GM21528 (cell line): Measurements from ENCODE around the gene SIGLEC11.
"Not testable (repeated sequence)": the region's sequence is repeated elsewhere in the genome, so short reads cannot be mapped to it uniquely, and the experiment has no call there.

Experiments used
- ATAC-seq: cut with Tn5 transposase; IDR thresholded peaks from one replicate; pipeline ENCODE4 v1.9.1; 2021; ENCODE audit warnings: mild to moderate bottlenecking, moderate library complexity; ENCODE audit not compliant: unreplicated experiment, low FRiP score

The SIGLEC11 gene, protein sequence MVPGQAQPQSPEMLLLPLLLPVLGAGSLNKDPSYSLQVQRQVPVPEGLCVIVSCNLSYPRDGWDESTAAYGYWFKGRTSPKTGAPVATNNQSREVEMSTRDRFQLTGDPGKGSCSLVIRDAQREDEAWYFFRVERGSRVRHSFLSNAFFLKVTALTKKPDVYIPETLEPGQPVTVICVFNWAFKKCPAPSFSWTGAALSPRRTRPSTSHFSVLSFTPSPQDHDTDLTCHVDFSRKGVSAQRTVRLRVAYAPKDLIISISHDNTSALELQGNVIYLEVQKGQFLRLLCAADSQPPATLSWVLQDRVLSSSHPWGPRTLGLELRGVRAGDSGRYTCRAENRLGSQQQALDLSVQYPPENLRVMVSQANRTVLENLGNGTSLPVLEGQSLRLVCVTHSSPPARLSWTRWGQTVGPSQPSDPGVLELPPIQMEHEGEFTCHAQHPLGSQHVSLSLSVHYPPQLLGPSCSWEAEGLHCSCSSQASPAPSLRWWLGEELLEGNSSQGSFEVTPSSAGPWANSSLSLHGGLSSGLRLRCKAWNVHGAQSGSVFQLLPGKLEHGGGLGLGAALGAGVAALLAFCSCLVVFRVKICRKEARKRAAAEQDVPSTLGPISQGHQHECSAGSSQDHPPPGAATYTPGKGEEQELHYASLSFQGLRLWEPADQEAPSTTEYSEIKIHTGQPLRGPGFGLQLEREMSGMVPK

DNA sequence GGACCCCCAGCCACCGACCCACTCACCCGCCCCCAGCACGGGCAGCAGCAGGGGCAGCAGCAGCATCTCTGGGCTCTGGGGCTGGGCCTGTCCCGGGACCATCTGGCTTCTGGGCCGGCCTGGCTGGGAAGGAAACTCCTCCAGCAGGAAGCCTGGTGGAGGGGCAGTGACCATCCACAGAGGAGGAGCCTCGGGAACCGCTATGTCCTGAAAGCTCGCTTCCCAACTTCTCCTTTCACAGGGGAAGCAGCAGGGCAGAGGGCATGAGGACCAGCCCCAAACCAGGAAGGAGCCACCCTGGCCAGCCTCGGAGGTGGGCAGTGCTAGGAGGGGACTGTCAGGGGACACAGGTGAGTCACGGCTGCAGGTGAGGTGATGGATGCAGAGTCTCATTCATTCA, at the start of gene SIGLEC11:
TSS of gene SIGLEC11 (minus strand) at position 193 of the 400 bp plus-strand sequence. CDS start at position 102, 91 bp downstream.
- not testable (repeated sequence) for ATAC-seq

DNA sequence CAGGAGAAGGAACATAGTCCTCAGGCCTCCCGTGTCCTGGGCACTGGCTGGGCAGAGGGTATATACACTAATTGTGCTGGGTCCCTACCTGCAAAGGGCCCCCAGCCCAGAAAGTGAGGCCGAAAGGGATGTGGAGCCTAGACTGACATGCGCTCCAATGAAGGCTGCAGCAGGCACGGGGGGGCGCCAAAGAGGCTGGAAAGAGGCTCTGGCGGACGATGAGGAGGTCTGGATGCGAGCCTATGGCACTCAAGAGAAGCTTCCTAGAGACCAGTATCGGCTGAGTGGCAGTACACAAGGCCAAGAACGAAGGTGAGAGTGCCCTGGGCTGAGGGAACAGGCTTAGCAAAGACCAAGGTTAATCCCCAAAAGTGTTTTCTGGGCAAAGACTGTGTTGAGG, 47.6 kb upstream of the SIGLEC11 start:
- ATAC-seq: no peak

DNA sequence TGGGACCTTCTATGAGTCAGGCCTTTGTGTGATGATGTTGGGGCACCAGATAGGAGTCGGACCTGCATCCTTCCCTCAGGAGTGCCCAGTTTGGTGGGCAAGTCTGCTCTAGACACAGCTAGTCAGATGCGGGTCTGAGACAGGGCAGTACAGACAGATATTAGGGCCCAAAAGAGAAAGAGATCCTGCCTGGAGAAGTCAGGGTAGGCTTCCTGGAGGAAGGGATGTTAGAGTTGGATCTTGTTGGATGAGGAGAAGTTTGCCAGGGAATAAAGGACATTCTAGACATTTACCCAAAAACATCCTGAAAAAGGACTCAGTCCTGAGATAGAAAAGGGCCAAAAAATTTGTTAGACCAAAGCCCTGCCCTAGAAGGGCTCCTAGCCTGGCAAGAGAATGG, 47.0 kb upstream of the SIGLEC11 start:
- ATAC-seq: no peak

DNA sequence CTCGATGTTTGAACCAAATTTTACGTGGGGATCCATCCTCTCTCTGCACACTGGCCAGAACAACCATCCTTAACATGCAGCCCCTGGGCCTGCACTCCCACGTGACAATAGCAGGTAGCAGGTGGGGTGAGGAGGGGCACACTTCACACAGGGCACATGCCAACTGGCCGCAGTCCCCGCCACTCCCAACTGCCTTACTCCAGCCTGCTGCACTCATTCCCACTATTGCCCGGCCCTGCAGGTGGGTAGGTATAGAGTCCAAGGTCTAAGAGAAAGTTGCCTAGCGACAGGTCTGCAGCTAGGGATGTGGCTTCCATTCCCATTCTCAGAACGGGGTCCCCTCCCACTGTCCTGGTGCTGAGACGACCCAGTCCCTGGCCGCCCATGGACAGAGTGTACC, 46.2 kb upstream of the SIGLEC11 start:
- ATAC-seq: no peak

DNA sequence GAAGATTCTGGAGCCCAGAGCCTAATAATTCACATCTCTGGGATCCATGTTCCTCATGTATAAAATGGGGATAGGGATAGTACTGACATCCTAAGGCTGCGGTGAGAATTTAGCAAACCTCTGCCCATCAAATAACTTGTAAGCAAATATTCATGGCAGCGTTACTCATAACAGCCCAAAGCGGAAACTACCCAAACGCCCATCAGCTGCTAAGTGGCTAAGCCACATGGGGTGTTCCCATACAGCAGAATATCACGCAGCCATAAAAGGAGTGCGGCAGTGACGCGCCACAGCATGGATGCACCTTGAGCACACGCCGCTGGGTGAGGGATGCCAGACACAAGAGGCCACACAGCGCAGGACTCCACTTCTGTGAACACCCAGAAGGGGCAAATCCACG, 44.5 kb upstream of the SIGLEC11 start:
- no peak for ATAC-seq

DNA sequence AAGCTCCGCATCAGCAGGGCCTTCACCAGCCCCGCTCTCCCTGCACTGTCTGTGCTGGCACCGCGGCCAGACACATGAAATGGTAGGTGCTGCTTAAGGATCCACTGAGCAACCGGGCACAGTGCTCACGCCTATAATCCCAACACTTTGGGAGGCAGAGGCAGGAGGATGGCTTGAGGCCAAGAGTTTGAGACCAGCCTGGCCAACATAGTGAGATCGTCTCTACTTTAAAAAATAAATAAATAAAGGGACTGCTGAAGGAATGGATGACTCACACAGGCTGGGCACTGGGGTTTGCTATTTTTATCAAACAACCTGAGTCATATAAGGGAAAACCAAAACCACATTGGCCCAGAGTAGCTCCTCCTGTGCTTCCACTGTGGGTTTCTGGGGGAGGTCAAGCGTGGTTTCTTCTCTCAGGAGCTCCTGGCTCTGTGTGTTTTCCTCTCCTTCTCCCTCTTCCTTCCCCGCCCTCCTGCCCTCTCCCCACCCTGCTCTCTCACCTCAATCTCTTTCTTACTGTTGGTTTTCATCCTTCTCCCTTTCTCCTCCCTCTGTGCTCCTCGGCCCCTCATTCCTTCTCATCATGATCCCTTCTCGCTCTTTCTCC, 42.9 kb upstream of the SIGLEC11 start:
- ATAC-seq: no peak

DNA sequence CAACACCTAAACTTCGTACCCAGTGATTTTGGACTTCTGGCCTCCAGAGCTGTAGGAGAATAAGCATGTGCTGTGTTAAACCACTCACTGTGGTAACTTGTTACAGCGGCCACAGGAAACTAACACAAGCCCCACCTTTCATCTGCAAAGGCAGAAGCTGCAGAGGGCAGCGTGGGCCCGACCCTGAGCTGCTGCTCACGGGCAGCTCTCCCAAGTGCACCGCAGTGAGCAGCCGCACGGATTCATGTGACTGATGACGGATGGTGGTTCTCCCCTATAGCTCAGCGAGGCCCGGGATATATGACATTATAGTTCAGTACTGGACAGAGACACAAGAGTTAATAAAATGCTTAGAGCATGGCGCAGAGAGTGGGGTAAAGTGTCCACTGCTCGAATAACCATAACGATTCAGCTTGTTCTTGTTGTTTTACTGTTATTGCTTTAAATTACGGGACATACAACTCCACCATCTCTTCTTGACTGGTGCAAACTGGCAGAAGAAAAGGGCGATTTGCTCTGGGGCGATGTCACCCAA, 42.3 kb upstream of the SIGLEC11 start:
- ATAC-seq: no peak

DNA sequence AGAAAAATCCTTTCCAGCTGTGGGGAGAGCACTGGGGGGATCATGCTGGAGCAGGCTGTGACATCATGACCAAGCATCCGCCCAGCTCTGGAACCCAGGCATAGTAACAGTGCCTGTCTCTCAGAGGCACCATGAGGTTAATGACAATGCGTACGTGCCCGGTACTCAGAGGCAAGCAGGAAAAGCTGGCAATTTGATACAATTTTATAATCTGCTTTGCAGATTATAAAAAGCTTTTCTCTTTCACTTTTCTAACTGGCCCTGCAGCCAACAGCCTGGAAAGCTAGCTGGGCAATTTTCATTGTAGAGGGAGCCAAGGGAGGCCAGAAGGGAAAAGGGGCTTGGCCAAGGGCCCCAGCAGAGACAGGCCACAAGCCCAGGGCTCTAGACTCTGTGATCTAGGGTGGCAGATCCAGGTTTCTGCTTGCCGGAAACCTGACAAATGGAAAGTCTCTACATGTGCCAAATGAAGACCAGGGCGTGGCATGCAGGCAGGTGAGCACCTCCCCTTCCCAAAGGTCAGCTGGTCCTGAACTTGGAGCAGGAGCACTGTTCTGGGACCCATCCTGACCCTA, 41.5 kb upstream of the SIGLEC11 start:
- no peak for ATAC-seq

DNA sequence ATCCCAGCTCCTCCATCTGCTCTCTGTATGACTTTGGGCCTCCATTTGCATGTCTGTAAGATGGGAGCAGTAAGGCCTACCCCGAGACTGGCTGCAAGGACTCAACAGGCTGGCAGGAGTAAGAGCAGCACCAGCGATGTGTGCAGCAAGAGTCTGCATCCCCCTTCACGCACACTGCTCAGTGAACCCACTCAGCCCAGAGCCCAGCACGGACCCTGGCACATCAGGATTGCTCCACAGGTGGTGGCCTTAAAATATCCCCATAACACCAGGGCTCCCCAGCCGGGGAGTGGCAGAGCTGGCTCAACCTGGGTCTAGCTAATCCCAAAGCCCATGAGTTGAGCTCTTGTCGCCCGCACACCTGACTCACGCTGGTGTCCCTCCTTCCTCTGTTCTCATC, 40.8 kb upstream of the SIGLEC11 start:
- ATAC-seq: no peak

DNA sequence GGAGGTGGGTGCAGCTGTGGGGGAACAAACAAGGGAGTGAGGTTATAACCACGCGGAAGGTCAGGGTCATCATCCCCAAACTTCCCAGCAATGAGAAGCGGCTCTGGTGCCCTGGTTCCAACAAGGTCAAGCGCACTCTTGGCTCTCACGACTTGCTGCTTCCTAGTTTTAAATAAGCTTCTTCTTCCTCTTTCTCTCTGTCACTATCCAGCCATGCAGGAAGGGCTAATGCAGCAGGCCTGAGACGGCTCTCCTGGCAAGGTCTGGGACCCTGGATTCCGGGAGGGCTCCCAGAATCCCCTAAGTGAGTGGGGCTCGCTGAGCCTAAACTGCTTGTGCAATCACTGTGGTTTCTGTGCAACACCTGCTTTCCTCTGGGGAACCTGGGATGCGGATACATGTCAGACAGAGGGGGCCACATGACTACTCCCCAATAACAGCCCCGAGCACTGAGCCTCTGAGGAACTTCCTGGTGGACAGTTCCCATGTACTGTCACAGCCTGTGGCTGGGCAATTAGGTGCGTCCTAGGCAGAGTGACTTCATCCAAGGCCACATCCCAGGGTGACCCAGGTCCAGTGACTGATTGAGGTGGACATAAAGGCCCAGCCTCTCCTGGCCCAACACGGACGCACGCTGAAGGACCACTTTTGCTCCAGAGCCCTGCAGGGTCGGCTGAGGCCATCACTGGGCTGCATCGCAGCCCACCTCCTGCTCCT, 40.0 kb upstream of the SIGLEC11 start:
- no peak for ATAC-seq

DNA sequence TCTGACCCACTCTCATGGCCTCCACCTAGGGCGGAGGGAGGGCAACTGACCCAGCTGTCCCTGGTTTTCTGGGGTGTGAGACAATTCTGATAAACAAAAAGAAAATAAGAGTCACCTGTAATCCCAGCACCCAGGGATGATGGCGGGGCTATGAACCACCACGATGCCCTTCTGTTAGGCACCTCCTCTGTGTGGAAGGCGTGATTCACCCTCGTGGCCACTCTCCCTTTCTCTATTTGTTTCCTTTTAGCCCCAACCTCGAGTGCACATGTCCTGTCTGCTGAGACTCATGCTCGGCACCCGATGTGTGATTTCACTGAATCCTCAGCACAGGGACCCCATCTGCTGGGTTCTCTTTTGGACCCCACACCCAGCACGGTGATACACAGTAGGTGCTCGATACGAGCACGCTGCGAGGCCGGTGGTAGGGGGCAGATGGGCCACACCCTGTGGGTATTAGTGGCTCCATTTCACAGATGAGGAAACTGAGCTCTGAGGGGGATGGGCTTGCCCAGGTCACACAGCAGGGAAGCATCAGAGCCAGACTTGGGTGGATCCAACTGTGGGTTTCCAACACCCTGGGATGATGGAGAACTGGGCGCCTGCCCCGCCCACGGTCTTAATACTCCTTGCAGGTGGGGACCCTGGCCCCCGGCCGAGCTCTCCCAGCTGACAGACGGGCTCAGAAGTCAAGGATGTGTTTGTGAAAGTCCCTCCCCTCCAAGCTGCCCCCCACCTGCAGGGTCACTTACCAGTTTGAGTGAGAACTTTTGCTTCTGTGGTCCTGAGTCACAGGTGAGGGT, 39.3 kb upstream of the SIGLEC11 start:
- no peak for ATAC-seq

DNA sequence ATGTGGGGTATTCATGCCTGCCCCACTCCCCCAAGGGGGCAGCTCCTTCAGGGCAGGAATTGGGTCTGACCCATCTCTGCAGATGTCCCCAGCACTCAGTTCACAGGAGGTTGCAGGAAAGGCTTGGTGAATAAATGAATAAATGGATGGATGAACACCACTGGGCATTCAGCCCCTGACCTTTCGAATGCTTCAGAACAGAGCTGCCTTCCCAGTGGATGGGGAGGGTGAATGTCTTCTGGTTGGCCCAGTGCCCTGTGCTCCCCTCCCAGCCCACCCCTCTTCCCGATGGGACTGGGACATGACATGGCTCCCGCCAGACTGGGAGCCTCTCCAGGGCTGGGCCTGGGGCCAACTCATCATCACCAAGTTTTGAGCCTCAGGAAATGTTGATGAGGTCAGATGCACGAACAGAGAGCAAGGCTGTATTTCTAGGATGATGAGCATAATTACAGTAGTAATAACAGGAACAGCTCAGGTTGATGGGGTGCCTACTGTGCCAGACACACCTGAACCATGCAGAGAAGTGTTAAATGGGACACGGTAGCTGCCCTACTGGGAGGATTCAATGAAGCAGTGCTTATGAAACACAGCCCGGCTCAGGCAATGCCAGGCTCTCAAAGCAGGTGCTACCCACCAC, 38.5 kb upstream of the SIGLEC11 start:
- ATAC-seq: no peak

DNA sequence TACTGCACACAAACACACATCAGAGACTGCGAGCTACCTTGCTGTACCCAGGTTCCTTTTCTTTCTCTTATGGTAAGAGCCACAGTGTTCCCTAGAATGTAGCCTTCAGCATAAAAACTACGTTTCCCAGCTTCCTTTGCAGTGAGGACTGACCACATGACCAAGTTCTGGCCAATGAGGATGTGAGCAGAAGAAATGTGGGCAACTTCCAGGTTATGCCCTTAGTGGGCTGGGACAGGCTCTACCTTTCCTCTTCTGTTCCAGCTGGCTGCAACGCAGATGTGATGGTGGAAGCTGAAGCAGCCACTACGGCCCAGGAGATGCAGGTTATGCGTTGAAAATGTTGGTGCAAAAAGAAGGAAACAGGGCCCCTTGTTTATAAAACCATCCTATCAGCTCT, 36.7 kb upstream of the SIGLEC11 start:
- ATAC-seq: no peak

DNA sequence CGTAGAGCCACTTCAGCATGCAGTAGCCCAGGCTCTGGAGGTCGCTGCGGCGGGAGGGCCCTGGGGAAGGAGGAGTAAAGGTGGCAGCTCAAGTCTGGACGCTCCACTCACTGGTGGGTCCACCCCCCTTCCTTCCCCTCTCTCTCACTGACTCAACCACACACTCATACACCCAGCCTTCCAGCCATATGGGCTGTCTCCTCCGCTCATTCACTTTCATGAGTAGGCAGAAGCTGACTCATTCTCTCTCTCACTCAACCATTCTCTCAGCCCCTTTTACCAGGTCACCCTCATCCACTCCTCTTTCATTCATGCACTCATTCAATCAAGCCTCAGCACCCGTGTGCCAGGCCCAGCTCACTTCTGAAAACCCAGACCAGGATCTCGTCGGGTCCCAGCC, 27.5 kb upstream of the SIGLEC11 start:
- ATAC-seq: no peak

DNA sequence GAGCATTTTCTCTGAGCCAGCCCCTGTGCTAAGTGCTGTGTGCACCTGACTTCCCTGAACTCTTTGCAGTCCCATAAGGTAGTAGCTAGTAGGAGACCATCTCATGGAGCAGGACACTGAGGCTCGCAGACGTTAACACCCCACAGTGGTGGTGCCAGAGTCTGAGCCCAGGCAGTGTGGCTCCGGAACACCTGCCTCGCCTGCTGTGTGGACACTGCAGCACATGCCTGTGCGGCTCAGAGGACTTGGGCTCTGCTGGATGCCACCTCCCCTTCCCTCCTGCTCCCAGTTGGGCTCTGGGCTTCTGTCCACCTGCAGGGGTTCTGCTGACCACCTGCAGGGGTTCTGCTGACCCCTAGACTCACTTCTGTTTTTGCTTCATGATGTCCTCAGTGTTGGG, 27.0 kb upstream of the SIGLEC11 start:
- no peak for ATAC-seq

DNA sequence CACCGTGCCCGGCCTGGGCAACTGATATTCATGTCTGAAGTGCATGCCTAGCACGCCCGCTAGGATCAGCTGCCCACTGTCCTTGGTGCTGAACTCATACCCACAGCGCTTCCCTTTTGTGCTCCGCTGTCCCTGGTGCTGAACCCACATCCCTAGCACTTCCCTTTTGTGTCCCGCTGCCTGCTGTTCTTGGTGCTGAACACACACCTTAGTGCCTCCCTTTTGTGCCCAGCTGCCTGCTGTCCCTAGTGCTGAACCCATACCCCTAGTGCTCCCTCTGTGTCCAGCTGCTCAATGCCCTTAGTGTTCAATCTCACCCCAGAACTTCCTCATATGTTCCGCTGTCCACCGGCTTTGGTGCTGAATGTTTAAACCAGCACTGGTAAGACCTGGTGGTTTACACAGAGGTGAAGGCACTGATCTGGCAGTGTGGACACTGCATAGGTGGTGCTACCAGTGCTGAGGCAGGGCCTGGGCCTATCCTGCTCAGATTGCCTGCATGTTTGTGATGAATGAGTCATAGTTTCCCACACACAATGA, 26.3 kb upstream of the SIGLEC11 start:
- ATAC-seq: no peak

DNA sequence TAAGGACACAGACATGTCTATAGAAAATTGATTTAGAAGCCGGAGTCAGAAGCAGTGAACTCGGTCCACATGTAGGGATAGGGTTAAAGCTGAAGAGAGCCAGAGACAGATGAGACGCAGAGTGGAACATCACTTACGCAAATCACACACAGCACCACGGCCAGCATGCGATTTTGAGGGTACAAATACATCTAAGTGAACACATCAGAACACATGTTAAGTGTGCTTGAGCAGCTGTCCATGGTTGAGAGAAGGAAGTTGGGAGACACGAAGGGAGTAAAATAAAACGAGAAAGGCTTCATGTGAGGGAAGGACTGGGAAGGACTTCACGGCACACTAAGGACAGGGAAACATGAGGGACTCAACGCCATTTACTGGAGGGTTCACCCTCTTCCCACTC, 25.4 kb upstream of the SIGLEC11 start:
- no peak for ATAC-seq

DNA sequence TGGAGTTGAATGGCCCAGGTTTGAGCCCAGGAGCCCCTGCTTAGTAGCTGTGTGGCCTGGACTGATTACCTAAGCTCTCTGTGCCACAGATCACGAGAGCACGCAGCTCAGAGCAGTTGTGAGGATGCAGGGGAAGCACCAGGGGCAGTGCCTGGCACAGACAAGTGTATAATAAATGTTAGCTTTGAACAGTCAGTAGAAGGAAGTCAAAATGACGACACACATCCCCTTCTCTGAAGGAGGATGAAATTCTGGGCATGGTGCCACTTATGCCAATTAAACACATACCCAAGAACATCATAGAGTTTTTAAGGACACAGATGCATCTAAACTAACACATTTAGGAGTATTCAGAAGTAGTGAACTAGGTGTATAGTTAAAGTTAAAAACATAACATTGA, 24.9 kb upstream of the SIGLEC11 start:
- no peak for ATAC-seq

DNA sequence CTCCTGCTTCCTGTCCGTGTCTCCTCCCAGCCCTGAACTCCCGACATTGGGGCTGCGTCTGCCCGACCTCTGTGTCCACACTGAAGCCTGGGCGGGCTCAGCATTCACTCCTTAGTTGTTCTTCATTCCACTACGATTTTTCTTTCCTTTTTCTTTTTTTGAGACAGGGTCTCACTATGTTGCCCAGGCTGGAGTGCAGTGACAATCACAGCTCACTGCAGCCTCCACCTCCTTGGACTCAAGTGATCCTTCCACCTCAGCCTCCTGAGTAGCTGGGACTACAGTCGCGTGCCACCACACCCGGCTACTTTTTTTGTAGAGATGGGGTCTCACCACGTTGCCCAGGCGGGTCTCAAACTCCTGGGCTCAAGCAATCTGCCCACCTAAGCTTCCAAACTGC, 23.5 kb upstream of the SIGLEC11 start:
- ATAC-seq: no peak
